ENCODE results near the gene ANKS3.

Gene ANKS3

GRCh38 chr16:4673387-4674046, 60.6 kb downstream of the ANKS3 start:
- peaks cover 51% of the 10 kb centered on the region for H3K36me3 ChIP-seq (ENCODE audit: insufficient read depth, low read length)
- no peaks in the 10 kb centered on the region for H3K9me3 ChIP-seq (ENCODE audit: insufficient read depth, low read depth, low read length)
- H3K4me1 ChIP-seq (ENCODE audit: insufficient read depth, low read length): no peaks in the 10 kb centered on the region; the same call in 1 of the 2 replicates
- 95% methylated on average over 33 of the region's 33 CpGs for WGBS
- no peak overlapping the region for H3K27ac ChIP-seq (ENCODE audit: low read depth, low read length)
- no peak overlapping the region for H3K4me3 ChIP-seq (ENCODE audit: low read length)
- H3K9ac ChIP-seq (ENCODE audit: low read depth, low read length): no peak overlapping the region; the same call in 1 of the 2 replicates
- H3K27me3 ChIP-seq (ENCODE audit: insufficient read depth, low read length): no peaks in the 10 kb centered on the region

DNA sequence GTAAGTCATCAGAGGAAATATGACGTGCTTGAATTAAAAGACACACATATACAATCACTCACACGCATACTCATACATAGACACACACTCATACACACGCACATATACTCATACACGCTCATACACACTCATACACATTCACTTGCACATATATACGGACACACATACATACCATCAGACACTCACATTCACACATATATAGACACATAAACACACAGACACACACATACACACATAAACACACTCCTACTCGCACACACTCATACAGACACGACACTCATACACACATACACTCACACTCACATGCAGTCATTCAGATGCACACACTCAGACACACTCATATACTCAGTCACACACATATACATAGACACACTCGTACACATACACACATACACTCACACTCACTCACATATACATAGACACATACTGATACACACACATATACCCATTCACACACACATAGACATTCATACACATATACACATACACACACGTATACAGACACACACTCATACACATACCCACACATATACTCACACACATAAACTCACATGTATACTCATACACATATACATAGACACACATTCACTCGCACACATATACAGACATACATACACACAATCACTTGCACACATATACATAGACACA, 65.6 kb downstream of the ANKS3 start:
- no peak overlapping the region for H3K27ac ChIP-seq (ENCODE audit: low read depth, low read length)
- no peak overlapping the region for H3K9ac ChIP-seq (ENCODE audit: low read depth, low read length)
- WGBS: 94% methylated on average over 10 of the region's 10 CpGs
- H3K36me3 ChIP-seq (ENCODE audit: insufficient read depth, low read length): peaks cover 76% of the 10 kb centered on the region
- H3K4me3 ChIP-seq (ENCODE audit: low read length): no peak overlapping the region
- no peaks in the 10 kb centered on the region for H3K4me1 ChIP-seq (ENCODE audit: insufficient read depth, low read length)
- no peaks in the 10 kb centered on the region for H3K27me3 ChIP-seq (ENCODE audit: insufficient read depth, low read length)
- H3K9me3 ChIP-seq (ENCODE audit: insufficient read depth, low read depth, low read length): no peaks in the 10 kb centered on the region

- H3K9ac ChIP-seq (ENCODE audit: low read depth, low read length): no peak overlapping the region
- H3K36me3 ChIP-seq (ENCODE audit: insufficient read depth, low read length): peaks cover 71% of the 10 kb centered on the region
- H3K4me1 ChIP-seq (ENCODE audit: insufficient read depth, low read length): no peaks in the 10 kb centered on the region
- no peaks in the 10 kb centered on the region for H3K9me3 ChIP-seq (ENCODE audit: insufficient read depth, low read depth, low read length)
- H3K27ac ChIP-seq (ENCODE audit: low read depth, low read length): no peak overlapping the region
- 94% methylated on average over 20 of the region's 20 CpGs for WGBS
- no peaks in the 10 kb centered on the region for H3K27me3 ChIP-seq (ENCODE audit: insufficient read depth, low read length)
- no peak overlapping the region for H3K4me3 ChIP-seq (ENCODE audit: low read length)
Observed at GRCh38 chr16:4667203-4667963, 66.7 kb downstream of the ANKS3 start.

DNA sequence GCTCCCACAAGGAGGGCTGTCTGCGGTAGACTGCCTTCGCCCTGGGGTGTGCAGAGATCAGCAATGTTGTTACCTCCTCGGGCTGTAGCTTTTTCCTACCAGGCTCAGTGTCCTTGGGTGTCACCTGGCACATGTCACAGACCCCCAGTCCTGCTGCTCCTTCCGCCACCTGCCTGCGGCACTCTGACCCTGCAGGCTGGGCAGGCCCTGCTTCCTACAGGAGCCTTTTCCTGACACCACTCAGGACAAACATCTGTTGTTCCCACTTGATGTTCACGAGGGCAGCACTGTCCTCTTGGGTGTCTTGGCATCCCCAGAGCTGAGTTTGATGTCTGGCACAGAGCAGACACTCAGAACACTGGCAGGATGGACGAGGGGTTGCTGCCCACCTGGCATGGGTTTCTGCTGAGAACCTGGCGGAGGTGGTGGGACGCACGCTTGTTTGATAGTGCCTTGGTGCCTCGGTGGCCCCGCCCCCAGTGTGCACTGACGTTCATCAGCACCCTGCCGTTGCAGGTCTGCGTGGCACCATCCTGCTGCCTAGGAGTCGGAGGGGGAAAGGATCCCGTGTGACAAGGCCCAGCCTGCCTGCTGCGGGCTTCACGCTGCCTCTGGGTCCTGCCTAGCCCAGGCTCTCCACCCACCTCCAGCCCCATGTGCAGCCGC, 67.4 kb downstream of the ANKS3 start:
- WGBS: 95% methylated on average over 20 of the region's 20 CpGs
- H3K27ac ChIP-seq (ENCODE audit: low read depth, low read length): no peak overlapping the region
- H3K36me3 ChIP-seq (ENCODE audit: insufficient read depth, low read length): peaks cover 67% of the 10 kb centered on the region
- H3K27me3 ChIP-seq (ENCODE audit: insufficient read depth, low read length): no peaks in the 10 kb centered on the region
- H3K9ac ChIP-seq (ENCODE audit: low read depth, low read length): no peak overlapping the region
- H3K4me1 ChIP-seq (ENCODE audit: insufficient read depth, low read length): no peaks in the 10 kb centered on the region
- H3K4me3 ChIP-seq (ENCODE audit: low read length): no peak overlapping the region
- H3K9me3 ChIP-seq (ENCODE audit: insufficient read depth, low read depth, low read length): no peaks in the 10 kb centered on the region

- H3K27me3 ChIP-seq (ENCODE audit: insufficient read depth, low read length): no peaks in the 10 kb centered on the region
- no peaks in the 10 kb centered on the region for H3K9me3 ChIP-seq (ENCODE audit: insufficient read depth, low read depth, low read length)
- H3K4me1 ChIP-seq (ENCODE audit: insufficient read depth, low read length): no peaks in the 10 kb centered on the region
- no peak overlapping the region for H3K27ac ChIP-seq (ENCODE audit: low read depth, low read length)
- WGBS: 89% methylated on average over 26 of the region's 26 CpGs
- H3K4me3 ChIP-seq (ENCODE audit: low read length): no peak overlapping the region
- H3K36me3 ChIP-seq (ENCODE audit: insufficient read depth, low read length): peaks cover 55% of the 10 kb centered on the region
- 0 out of 2 replicates have a peak overlapping the region, but pooled peaks have one; percentile 2 for H3K9ac ChIP-seq (ENCODE audit: low read depth, low read length)
Observed at GRCh38 chr16:4664538-4665418, 69.3 kb downstream of the ANKS3 start.

- H3K36me3 ChIP-seq (ENCODE audit: insufficient read depth, low read length): peaks cover 51% of the 10 kb centered on the region
- H3K27me3 ChIP-seq (ENCODE audit: insufficient read depth, low read length): no peaks in the 10 kb centered on the region
- H3K4me1 ChIP-seq (ENCODE audit: insufficient read depth, low read length): no peaks in the 10 kb centered on the region
- no peaks in the 10 kb centered on the region for H3K9me3 ChIP-seq (ENCODE audit: insufficient read depth, low read depth, low read length)
- H3K9ac ChIP-seq (ENCODE audit: low read depth, low read length): peak overlapping the region; percentile 2; the same call in 1 of the 2 replicates
- no peak overlapping the region; the same call in 1 of the 2 replicates for H3K27ac ChIP-seq (ENCODE audit: low read depth, low read length)
- WGBS: 95% methylated on average over 25 of the region's 25 CpGs
- H3K4me3 ChIP-seq (ENCODE audit: low read length): no peak overlapping the region
Observed at GRCh38 chr16:4663777-4664465, 70.2 kb downstream of the ANKS3 start.

- Histone ChIP-seq H3K27me3 (ENCODE audit: insufficient read depth, low read length) (no peaks in the 10 kb centered on the region), H3K9ac (ENCODE audit: low read depth, low read length) (no peak overlapping the region; the same call in 1 of the 2 replicates), H3K4me1 (ENCODE audit: insufficient read depth, low read length) (no peaks in the 10 kb centered on the region), H3K36me3 (ENCODE audit: insufficient read depth, low read length) (peaks cover 51% of the 10 kb centered on the region), H3K27ac (ENCODE audit: low read depth, low read length) (peak overlapping the region; percentile 25; the same call in 1 of the 2 replicates), H3K4me3 (ENCODE audit: low read length) (no peak overlapping the region), H3K9me3 (ENCODE audit: insufficient read depth, low read depth, low read length) (no peaks in the 10 kb centered on the region)
- 90% methylated on average over 5 of the region's 5 CpGs for WGBS
Observed at GRCh38 chr16:4663465-4663776, 70.7 kb downstream of the ANKS3 start.

DNA sequence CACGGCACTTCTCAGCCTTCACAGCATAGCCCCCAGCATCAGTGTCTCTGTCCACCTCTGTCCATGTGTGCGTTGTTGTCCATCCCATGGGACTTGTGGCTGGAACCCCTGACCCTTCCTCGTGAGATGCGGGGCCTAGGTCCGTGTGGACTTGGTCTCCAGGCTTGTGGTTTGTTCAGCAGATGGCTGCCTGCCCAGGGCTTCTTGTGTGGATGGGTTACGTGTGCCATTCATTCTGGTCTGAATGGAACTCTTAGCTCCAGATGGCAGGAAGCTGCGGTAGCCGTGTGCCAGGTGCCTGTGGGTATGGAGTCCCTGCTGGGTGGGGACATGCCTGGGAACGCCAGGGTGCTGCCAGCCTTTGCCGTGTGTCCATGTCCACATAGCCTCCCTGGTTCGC, 72.4 kb downstream of the ANKS3 start:
- Histone ChIP-seq H3K9ac (ENCODE audit: low read depth, low read length) (no peak overlapping the region), H3K27ac (ENCODE audit: low read depth, low read length) (no peak overlapping the region), H3K4me1 (ENCODE audit: insufficient read depth, low read length) (no peaks in the 10 kb centered on the region), H3K27me3 (ENCODE audit: insufficient read depth, low read length) (no peaks in the 10 kb centered on the region), H3K4me3 (ENCODE audit: low read length) (no peak overlapping the region), H3K9me3 (ENCODE audit: insufficient read depth, low read depth, low read length) (no peaks in the 10 kb centered on the region), H3K36me3 (ENCODE audit: insufficient read depth, low read length) (peaks cover 35% of the 10 kb centered on the region)
- WGBS: 93% methylated on average over 11 of the region's 11 CpGs

- Histone ChIP-seq H3K27me3 (ENCODE audit: insufficient read depth, low read length) (no peaks in the 10 kb centered on the region), H3K4me1 (ENCODE audit: insufficient read depth, low read length) (no peaks in the 10 kb centered on the region), H3K9ac (ENCODE audit: low read depth, low read length) (no peak overlapping the region; the same call in 1 of the 2 replicates), H3K9me3 (ENCODE audit: insufficient read depth, low read depth, low read length) (no peaks in the 10 kb centered on the region), H3K4me3 (ENCODE audit: low read length) (no peak overlapping the region), H3K36me3 (ENCODE audit: insufficient read depth, low read length) (peaks cover 39% of the 10 kb centered on the region), H3K27ac (ENCODE audit: low read depth, low read length) (no peak overlapping the region)
- 94% methylated on average over 18 of the region's 18 CpGs for WGBS
Observed at GRCh38 chr16:4660454-4661007, 73.5 kb downstream of the ANKS3 start.

Measured in HUES64 (cell line).